ENCODE data around the gene SMURF1.

Gene SMURF1

DNA sequence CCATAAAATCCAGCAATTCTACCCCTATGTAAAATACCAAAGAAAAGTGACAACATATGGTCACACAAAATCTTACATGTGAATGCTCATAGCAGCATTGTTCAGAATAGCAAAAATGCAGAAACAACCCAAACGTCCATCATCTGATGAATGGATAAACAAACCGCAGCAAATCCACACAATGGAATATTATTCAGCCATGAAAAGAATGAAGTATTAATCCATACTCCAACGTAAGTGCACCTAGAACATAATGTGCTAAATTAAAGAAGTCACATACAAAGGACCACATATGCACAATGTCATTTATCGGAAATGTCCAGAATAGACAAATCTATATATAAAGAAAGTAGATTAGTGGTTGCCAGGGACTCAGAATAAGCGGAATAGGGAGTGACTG lies 57.4 kb downstream of the SMURF1 start:
- H3K27ac ChIP-seq: no peak overlapping the region
- in situ Hi-C loops (cut with HindIII; ENCODE audit: low pct_ligation_motif_present, low sequenced_read_pairs): no loop called here
- peaks cover 4% of the 10 kb centered on the region for H3K36me3 ChIP-seq (replicated peaks)
- no peak overlapping the region for H3K4me3 ChIP-seq (ENCODE audit: low read depth, low read length)
- H3K27me3 ChIP-seq (replicated peaks): no peaks in the 10 kb centered on the region
- no peak for DNase-seq
- TF ChIP-seq, protein P1, sequence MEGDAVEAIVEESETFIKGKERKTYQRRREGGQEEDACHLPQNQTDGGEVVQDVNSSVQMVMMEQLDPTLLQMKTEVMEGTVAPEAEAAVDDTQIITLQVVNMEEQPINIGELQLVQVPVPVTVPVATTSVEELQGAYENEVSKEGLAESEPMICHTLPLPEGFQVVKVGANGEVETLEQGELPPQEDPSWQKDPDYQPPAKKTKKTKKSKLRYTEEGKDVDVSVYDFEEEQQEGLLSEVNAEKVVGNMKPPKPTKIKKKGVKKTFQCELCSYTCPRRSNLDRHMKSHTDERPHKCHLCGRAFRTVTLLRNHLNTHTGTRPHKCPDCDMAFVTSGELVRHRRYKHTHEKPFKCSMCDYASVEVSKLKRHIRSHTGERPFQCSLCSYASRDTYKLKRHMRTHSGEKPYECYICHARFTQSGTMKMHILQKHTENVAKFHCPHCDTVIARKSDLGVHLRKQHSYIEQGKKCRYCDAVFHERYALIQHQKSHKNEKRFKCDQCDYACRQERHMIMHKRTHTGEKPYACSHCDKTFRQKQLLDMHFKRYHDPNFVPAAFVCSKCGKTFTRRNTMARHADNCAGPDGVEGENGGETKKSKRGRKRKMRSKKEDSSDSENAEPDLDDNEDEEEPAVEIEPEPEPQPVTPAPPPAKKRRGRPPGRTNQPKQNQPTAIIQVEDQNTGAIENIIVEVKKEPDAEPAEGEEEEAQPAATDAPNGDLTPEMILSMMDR (IDR thresholded peaks at IDR 0.05; ENCODE audit: low read depth, low read length, missing control alignments): no peak

DNA sequence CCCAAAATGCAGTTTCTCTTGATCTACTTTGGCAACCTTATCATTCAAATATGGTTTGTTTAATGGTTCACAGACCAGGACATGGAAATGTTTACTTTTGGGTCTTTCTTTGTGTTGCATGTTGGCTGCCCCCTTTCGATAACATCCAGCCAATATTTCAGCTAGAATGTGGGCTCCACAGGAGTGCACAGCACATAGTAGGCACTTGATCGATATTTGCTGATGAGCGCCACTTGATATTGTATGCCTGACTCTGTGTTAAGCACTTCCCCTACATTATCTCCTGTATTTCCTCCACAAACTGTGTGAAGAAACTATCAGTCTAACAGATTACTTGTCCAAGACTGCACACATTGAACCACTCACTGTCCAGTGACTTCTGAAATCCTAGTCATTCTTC lies 60.2 kb downstream of the SMURF1 start:
- H3K4me3 ChIP-seq (ENCODE audit: low read depth, low read length): no peak overlapping the region
- no peaks in the 10 kb centered on the region for H3K27me3 ChIP-seq (replicated peaks)
- H3K27ac ChIP-seq: no peak overlapping the region
- TF ChIP-seq, protein P1 (IDR thresholded peaks at IDR 0.05; ENCODE audit: low read depth, low read length, missing control alignments): no peak
- H3K36me3 ChIP-seq (replicated peaks): peaks cover 4% of the 10 kb centered on the region
- in situ Hi-C loops (cut with HindIII; ENCODE audit: low pct_ligation_motif_present, low sequenced_read_pairs): no loop called here
- no peak for DNase-seq

DNA sequence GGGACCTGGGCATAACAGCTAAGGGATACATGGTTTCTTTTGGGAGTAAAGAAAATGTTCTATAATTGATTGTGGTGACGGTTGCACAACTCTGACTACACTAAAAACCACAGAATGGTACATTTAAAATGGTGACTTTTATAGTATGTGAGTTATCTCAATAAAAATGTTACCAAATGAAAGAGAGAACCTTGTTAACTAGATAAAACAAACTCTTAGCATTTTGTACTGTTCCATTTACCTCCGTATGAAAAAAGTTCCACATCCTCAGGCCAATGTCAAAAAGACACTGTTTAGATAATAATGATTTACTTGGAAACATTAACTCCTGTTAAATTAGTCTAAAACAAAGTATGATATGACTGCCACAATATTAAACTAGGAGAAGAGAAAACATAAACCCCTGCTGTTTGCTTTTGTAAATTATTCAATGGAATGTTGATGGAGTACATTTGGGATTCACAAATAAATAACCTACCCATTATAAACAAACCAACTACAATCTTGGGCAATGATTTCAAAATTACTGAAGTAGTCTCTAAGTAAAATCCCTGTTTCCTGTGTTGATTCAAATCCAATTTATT lies 60.7 kb downstream of the SMURF1 start:
- TF ChIP-seq, protein P1 (IDR thresholded peaks at IDR 0.05; ENCODE audit: low read depth, low read length, missing control alignments): no peak

DNA sequence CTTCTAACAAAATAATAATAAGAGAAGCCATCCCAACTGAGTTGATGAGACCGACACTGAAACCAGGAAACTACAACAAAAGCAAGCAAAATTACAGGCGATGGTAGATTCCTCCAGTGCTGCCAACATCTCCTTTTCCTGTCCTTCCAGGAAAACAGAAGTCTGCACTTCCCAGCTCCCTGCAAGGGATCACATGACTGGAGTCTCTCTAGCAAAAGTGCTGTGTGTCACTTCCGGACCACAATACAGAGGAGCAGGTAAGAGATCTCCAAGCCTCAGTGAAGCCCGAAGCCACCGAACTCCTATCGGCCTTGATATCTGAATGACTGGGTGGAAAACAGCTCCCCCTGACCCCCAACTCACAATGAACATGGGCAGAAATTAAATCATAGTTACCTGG lies 63.2 kb downstream of the SMURF1 start:
- TF ChIP-seq, protein P1 (IDR thresholded peaks at IDR 0.05; ENCODE audit: low read depth, low read length, missing control alignments): no peak
- Histone ChIP-seq H3K27ac (no peak overlapping the region), H3K4me3 (ENCODE audit: low read depth, low read length) (no peak overlapping the region), H3K27me3 (replicated peaks) (no peaks in the 10 kb centered on the region), H3K36me3 (replicated peaks) (no peaks in the 10 kb centered on the region)
- in situ Hi-C loops (cut with HindIII; ENCODE audit: low pct_ligation_motif_present, low sequenced_read_pairs): no loop called here
- no peak for DNase-seq

More for the DNA sequence above, 60.7 kb downstream of the SMURF1 start:
- Histone ChIP-seq H3K36me3 (replicated peaks) (peaks cover 4% of the 10 kb centered on the region), H3K4me3 (ENCODE audit: low read depth, low read length) (no peak overlapping the region), H3K27me3 (replicated peaks) (no peaks in the 10 kb centered on the region), H3K27ac (no peak overlapping the region)
- in situ Hi-C loops (cut with HindIII; ENCODE audit: low pct_ligation_motif_present, low sequenced_read_pairs): no loop called here
- no peak for DNase-seq

DNA sequence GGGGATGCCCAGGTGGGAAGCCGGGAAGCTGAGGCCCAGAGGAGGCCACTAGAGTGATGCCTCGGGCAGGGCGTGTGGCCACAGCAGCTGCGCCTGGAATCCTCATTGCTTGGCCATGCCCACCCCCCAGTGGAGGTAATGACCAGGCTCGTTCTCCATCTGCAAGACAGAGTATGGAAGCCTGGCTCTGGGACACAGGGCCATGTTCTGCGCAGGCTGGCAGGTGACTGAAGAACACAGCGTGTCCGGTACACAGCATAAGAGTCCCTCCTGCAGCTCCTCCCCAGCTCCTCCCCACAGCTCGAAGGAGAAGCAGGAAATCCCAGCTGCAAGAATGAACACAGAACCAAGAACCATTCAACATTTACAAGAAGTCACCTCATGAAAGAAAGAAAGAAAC lies 64.8 kb downstream of the SMURF1 start:
- Histone ChIP-seq H3K36me3 (replicated peaks) (no peaks in the 10 kb centered on the region), H3K27ac (no peak overlapping the region), H3K4me3 (ENCODE audit: low read depth, low read length) (no peak overlapping the region), H3K27me3 (replicated peaks) (no peaks in the 10 kb centered on the region)
- no peak for DNase-seq
- in situ Hi-C loops (cut with HindIII; ENCODE audit: low pct_ligation_motif_present, low sequenced_read_pairs): no loop called here
- TF ChIP-seq, protein P1 (IDR thresholded peaks at IDR 0.05; ENCODE audit: low read depth, low read length, missing control alignments): no peak

DNA sequence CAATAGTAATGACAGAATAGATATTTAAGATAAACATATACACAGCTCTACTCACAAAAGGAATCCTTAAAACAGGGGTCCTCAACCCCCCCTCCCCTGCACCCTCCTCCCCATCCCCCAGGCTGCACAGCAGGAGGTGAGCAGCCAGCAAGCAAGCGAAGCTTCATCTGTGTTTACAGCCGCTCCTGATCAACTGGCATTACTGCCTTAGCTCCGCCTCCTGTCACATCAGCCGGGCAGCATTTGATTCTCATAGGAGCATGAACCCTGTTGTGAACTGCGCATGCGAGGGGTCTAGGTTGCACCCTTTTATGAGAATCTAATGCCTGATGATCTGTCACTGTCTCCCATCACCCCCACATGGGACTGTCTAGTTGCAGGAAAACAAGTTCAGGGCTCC lies 65.5 kb downstream of the SMURF1 start:
- no peak overlapping the region for H3K27ac ChIP-seq
- no peaks in the 10 kb centered on the region for H3K27me3 ChIP-seq (replicated peaks)
- in situ Hi-C loops (cut with HindIII; ENCODE audit: low pct_ligation_motif_present, low sequenced_read_pairs): no loop called here
- no peak for DNase-seq
- TF ChIP-seq, protein P1 (IDR thresholded peaks at IDR 0.05; ENCODE audit: low read depth, low read length, missing control alignments): no peak
- H3K4me3 ChIP-seq (ENCODE audit: low read depth, low read length): no peak overlapping the region
- no peaks in the 10 kb centered on the region for H3K36me3 ChIP-seq (replicated peaks)

All from brain microvascular endothelial cell (primary cell).